IPS-18c (cell line): Measurements from ENCODE around the gene C3AR1.
"Not testable (repeated sequence)": the region's sequence is repeated elsewhere in the genome, so short reads cannot be mapped to it uniquely, and the experiment has no call there.

Source experiments
- H3K4me3 ChIP-seq: 2 replicates; pipeline ENCODE4 v1.7.0; 2013; ENCODE audit warnings: low read depth, mild to moderate bottlenecking, low read length, moderate library complexity; ENCODE audit not compliant: insufficient read depth
- H3K9me3 ChIP-seq: one replicate; pipeline ENCODE4 v1.6.1; 2013; ENCODE audit warnings: mild to moderate bottlenecking, low read length, moderate library complexity; ENCODE audit not compliant: control insufficient read depth, insufficient read depth

C3AR1 gene

GRCh38 chr12:8075935-8076334 lies 9.8 kb upstream of the C3AR1 start:
- Histone ChIP-seq H3K4me3 (no peak overlapping the region), H3K9me3 (no peaks in the 10 kb centered on the region)

DNA sequence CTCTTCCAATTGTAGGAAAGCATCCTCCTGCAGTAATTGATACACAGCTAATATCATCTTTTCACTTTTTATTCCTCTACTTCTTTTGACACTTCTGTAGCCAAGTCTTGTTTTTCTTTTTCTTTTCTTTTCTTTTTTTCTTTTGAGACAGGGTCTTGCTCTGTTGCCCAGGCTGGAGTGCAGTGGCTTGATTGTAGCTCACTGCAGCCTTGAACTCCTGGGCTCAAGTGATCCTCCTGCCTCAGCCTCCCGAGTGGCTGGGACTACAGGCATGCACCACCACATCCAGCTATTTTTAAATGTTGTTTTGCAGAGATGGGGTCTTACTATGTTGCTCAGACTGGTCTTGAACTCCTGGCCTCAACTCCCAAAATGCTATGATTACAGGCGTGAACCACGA lies 5.7 kb upstream of the C3AR1 start:
- H3K9me3 ChIP-seq: not testable (repeated sequence)

DNA sequence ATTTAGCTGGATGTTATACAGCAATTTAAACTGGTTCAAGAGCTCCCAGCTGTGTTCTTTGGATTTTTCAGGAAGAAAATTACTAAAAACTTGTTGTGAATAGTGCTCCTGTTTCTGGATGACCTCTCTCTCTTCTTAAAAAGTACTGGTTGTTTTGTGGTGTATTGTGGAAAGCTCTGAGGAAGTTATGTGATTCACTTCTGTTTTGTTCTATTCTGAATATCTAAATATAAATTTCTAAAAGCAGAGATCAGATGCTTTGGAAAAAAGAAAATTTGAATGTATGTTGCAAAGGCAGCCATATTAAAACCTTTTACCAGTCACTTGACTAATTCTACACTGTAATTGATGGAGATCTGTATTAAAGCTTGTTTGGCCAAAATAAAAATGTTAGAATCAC lies 3.4 kb upstream of the C3AR1 start:
- H3K9me3 ChIP-seq: no peaks in the 10 kb centered on the region

More for the DNA sequence above, 5.7 kb upstream of the C3AR1 start:
- not testable (repeated sequence) for H3K4me3 ChIP-seq

DNA sequence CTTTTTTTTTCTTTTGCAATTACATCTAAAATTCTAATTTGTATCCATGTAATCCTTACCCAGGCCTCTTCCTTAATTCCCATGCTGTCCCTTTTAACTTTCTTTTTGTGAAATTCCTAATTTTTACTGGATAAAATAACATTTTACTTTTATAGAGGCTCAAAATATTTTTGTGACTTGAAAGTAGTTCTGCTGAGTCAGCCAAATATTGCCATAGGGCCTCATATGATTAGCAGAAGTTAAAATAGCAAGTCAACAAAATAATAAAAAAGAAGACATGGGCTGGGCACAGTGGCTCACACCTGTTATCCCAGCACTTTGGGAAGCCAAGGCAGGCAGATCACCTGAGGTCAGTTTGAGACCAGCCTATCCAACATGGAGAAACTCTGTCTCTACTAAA lies 2.0 kb downstream of the C3AR1 start:
- Histone ChIP-seq H3K4me3 (no peak overlapping the region), H3K9me3 (no peaks in the 10 kb centered on the region)

More for the DNA sequence above, 3.4 kb upstream of the C3AR1 start:
- no peak overlapping the region for H3K4me3 ChIP-seq

- Histone ChIP-seq H3K9me3 (no peaks in the 10 kb centered on the region), H3K4me3 (no peak overlapping the region)
Measured at GRCh38 chr12:8058506-8058905, 7.7 kb downstream of the C3AR1 start.

DNA sequence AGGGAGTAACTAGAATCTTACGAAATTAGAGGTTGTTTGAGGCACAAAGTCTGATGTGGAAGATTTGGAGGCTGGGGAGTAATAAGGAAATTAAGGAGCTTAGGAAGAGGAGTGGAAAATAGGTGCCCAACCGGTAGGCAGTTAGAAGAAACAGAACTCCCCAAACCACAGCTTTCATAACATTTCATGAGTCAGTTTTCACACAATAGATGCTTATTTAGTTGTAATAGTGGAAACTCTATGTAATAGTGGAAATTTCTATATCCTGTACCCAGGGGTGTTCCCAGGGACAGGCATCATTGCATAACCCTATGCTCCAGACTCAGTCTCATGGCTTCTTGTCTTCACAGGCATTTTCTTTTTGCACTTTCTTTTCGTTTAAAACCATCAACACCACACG lies 8.3 kb downstream of the C3AR1 start:
- no peak overlapping the region for H3K4me3 ChIP-seq
- no peaks in the 10 kb centered on the region for H3K9me3 ChIP-seq

DNA sequence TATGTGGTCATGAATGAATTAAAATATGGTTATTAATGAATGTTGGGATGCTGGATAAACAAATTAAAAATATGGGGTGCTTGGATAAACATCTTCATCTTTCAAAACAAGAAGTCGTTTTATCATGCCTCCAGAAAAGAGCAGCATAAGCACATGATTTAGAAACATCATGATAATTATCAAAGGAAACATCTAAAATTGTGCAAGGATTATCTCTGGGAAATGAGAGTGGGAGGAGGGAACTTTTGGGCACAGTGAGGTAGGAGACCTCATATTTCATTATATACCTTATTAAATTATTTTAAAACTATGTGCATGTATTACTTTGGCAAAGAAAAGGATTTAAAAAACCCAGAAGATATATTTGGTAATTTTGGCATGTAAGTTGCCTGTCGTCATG lies 8.9 kb downstream of the C3AR1 start:
- no peak overlapping the region for H3K4me3 ChIP-seq

DNA sequence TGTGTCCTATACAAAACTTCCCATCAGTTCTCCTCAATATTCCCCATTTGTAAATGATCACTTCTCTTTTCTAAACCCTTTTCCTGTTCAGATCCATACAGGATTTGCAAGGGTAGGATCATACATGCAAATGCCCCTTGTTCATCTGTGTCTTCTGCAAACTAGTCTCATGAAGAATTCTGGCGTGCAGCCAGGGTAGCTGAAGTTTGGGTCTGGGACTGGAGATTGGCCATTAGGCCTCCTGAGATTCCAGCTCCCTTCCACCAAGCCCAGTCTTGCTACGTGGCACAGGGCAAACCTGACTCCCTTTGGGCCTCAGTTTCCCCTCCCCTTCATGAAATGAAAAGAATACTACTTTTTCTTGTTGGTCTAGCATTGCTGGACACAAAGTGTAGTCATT lies 11.3 kb downstream of the C3AR1 start:
- Histone ChIP-seq H3K4me3 (no peak overlapping the region), H3K9me3 (no peaks in the 10 kb centered on the region)

More for the DNA sequence above, 8.9 kb downstream of the C3AR1 start:
- H3K9me3 ChIP-seq: no peaks in the 10 kb centered on the region

GRCh38 chr12:8052679-8053078 lies 13.5 kb downstream of the C3AR1 start:
- H3K4me3 ChIP-seq: no peak overlapping the region
- no peaks in the 10 kb centered on the region for H3K9me3 ChIP-seq

DNA sequence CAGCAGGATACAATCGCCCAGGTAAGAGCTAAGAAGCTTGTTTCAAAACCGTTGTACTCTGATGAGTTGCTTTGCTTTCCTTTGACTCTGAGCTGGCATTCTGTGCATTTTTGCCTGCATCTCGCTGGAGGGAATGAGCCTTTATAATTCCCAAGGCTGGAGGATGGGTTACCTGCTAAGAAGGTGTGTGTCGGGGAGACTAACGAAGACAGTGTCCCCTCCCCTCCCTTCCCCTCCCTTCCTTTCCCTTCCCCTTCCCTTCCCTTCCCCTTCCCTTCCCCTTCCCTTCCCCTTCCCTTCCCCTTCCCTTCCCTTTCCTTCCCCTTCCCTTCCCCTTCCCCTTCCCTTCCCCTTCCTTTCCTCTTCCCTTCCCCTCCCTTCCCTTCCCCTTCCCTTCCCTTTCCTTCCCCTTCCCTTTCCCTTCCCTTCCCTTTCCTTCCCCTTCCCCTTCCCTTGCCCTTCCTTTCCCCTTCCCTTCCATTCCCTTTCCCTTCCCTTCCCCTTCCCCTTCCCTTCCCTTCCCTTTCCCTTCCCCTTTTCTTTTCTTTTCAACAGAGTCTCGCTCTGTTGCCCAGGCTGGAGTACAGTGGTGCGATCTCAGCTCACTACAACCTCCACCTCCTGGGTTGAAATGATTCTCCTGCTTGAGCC lies 15.4 kb downstream of the C3AR1 start:
- no peak overlapping the region for H3K4me3 ChIP-seq
- no peaks in the 10 kb centered on the region for H3K9me3 ChIP-seq

DNA sequence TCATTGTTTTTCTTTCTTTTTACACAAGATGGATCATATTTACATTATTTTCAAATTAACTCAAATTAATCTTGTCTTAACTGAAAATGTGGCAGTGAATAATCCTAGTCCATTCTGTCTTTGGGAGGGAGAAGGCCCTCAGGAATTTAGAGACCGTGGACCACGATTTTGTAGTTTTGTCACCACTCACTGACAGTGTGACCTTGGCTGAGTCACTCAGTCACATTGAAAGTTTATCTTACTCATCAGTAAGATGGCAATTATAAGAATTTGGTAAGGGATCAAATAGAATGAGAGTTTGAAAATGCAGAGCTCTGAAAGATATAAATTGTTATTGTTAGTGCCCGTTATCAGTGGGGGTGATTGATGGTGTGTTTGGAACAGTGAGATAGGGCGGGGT lies 17.3 kb downstream of the C3AR1 start:
- H3K9me3 ChIP-seq: peaks cover 2% of the 10 kb centered on the region

DNA sequence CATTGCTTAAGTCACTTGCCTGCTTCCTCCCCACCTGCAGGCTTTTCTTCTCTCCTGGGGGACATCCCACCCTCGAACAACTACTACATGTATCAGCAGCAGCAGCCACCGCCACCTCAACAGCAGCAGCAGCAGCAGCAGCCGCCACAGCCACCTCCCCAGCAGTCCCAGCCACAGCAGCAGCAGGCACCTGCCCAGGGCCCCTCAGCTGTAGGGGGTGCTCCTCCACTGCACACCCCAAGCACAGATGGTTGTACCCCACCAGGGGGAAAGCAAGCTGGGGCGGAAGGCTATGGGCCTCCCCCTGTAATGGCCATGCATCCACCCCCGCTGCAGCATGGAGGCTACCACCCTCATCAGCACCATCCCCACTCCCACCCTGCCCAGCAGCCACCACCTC lies 18.3 kb downstream of the C3AR1 start:
- no peak overlapping the region for H3K4me3 ChIP-seq
- H3K9me3 ChIP-seq: peaks cover 2% of the 10 kb centered on the region

More for the DNA sequence above, 17.3 kb downstream of the C3AR1 start:
- no peak overlapping the region for H3K4me3 ChIP-seq

GRCh38 chr12:8045952-8046944 lies 19.9 kb downstream of the C3AR1 start:
- H3K9me3 ChIP-seq: peaks cover 2% of the 10 kb centered on the region
- no peak overlapping the region for H3K4me3 ChIP-seq

- H3K9me3 ChIP-seq: peaks cover 2% of the 10 kb centered on the region
- H3K4me3 ChIP-seq: no peak overlapping the region
Measured at GRCh38 chr12:8040791-8041190, 25.4 kb downstream of the C3AR1 start.

DNA sequence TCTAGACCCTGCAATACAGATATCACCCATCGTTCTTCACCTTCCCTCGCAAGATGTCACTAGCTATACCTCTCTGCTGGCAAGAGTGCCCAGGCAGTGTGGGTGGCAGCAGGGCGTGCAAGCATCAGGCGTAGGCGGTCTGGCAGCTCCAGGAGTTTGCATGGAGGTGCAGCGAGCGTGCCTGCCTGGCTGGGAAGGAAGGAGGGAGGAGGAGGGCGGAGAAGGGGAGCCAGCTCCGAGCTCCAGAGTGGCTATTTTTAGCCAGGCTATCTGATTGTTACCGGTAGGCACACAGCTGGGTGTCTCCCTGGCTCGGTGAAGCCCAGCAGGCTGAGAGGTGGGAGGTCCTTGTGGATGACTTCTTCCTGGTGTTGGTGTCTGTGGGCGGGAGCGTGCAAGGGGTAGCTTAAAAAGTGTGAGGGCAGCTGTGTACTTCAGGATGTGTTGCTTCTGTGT lies 27.5 kb downstream of the C3AR1 start:
- Histone ChIP-seq H3K4me3 (peak overlapping the region; percentile 22; the same call in 1 of the 2 replicates), H3K9me3 (no peaks in the 10 kb centered on the region)

DNA sequence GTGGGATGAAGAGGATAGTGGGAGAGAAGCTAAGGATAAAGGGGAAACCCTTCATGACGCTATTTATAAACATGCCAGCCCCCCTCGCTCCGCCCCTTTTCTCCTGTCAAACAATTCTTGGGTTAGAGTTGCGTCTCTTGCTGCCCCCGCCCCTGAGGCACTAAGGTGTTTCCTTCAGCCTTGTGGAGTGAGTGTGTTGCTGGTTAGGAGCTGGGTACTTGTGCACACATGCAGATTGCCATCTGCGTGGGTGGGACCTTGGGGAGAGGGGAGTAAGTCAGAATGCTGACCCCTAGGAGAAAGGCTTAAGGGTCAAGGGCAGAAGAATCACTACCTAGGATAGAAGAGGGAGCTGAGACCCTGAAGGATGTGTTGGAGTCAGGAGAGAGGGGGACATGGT lies 28.2 kb downstream of the C3AR1 start:
- H3K4me3 ChIP-seq: no peak overlapping the region

DNA sequence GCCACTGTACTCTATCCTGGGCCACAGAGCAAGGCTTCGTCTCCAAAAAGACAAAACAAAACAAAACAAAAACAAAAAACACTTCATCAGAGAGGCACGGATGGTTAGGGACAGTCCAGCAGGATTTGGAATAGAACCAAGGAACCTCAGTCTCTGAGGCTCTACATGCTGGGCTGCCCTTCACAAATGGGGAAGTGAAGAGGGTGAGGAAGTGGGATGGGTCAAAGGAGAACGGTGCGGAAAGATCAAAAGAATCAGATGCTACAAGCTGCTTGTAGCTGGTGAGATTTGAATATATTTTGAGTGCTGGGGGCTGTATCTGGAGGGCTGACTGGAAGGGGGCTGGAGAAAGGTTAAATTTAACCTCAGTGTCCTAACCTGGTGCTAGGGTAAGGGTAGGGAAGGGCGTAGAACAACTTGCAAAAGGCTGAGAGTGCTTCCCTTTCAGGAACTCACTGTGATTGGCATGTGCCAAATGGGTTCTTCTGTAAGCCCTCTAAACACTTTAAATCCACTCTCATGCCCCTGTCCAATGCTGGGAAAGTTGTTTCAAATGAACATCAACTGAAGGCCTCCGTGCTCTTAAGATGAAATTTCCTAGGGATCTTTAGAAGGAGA lies 29.0 kb downstream of the C3AR1 start:
- Histone ChIP-seq H3K4me3 (no peak overlapping the region), H3K9me3 (no peaks in the 10 kb centered on the region)

More for the DNA sequence above, 28.2 kb downstream of the C3AR1 start:
- no peaks in the 10 kb centered on the region for H3K9me3 ChIP-seq

DNA sequence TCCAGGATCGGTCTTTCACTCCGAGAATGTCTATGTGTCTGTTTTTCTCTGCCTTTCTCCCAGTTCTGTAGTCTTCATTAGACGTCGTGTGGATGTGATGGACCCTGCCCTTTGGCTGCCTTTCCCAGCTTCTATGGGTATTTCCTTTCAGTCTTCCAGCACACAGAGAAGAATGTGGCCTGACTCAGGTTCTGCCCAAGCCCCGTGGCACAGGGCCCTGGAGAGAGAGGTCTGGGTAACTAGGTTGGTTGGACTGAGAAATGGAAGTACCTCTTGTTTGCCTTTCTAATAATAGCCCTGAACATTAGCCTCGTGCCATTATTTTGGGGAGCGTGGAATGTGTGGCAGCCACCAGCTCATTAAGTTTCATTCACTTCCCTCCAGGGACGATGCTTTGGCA lies 29.8 kb downstream of the C3AR1 start:
- Histone ChIP-seq H3K9me3 (no peaks in the 10 kb centered on the region), H3K4me3 (no peak overlapping the region)
